GM23248 (cell line): ENCODE data around the gene MED20.

Experiments used
- EZH2 ChIP-seq: fragments of 200-600 bp; sonication (generic); IDR thresholded peaks from 2 replicates; pipeline ENCODE4 v1.6.1; 2018; ENCODE audit warnings: antibody characterized with exemption, mild to moderate bottlenecking; ENCODE audit not compliant: insufficient read depth, poor library complexity, severe bottlenecking
- EZH2phosphoT487 ChIP-seq: fragments of 200-600 bp; sonication (generic); IDR thresholded peaks from 2 replicates; pipeline ENCODE4 v1.6.1; 2018; ENCODE audit warnings: antibody characterized with exemption, moderate library complexity, mild to moderate bottlenecking, low read depth; ENCODE audit not compliant: insufficient read depth

DNA sequence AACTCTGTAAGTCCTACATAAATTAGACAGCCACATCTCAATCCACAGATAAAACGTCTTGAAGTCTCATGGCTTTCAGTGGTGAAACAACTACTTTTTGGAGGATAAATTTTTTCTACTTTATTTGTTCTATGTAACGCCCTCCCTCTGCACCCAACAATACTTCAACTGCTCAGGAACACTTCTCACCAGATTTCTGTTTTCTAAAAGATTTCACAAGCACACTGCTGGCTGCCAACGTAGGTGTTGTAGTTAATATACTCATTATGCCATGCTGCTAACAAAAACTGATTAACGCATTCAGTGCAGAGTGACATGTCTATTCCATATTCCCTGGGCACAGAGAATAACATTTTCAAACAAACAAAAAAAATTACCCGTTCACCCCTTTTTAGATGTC lies 36.0 kb downstream of the MED20 start:
- no peak for TF ChIP-seq EZH2
- no peak for TF ChIP-seq EZH2phosphoT487
